ENCODE measurements around the gene ZCCHC2. TPM values are rescaled to one million over a fixed set of nuclear protein-coding genes. Genes with fewer than 3 reads are reported as not detected.

The ZCCHC2 gene
- total RNA-seq, 3 donors from 2014 or later, result 24.3 to 36.3 (median 26.2) TPM

- no peak for DNase-seq (ENCODE audit: low spot score in 2 of 2)
- Histone ChIP-seq H3K27me3 (no peaks in the 10 kb centered on the region), H3K27ac (no peak overlapping the region), H3K9me3 (no peaks in the 10 kb centered on the region), H3K36me3 (no peaks in the 10 kb centered on the region), H3K4me3 (no peak overlapping the region), H3K4me1 (no peaks in the 10 kb centered on the region)
- intact Hi-C loops (cut with DNase I; ENCODE audit: low total_unique reads), result no loop called here
- TF ChIP-seq CTCF (IDR thresholded peaks at IDR 0.05) (no peak), POLR2A (IDR thresholded peaks at IDR 0.05) (no peak), POLR2AphosphoS5 (IDR thresholded peaks at IDR 0.05) (no peak)
Observed at GRCh38 chr18:62617793-62618591, 95.2 kb downstream of the ZCCHC2 start.

- DNase-seq (ENCODE audit: low spot score in 2 of 2), result no peak
- intact Hi-C loops (cut with DNase I; ENCODE audit: low total_unique reads), result no loop called here
- TF ChIP-seq POLR2AphosphoS5 (IDR thresholded peaks at IDR 0.05), result no peak
- no peak for TF ChIP-seq POLR2A (IDR thresholded peaks at IDR 0.05)
- TF ChIP-seq CTCF (IDR thresholded peaks at IDR 0.05), result no peak
- H3K27ac ChIP-seq, result no peak overlapping the region
- no peaks in the 10 kb centered on the region for H3K27me3 ChIP-seq
- no peak overlapping the region for H3K4me3 ChIP-seq
- no peaks in the 10 kb centered on the region for H3K9me3 ChIP-seq
- no peaks in the 10 kb centered on the region for H3K4me1 ChIP-seq
- H3K36me3 ChIP-seq, result no peaks in the 10 kb centered on the region
Observed at GRCh38 chr18:62618735-62619134, 95.9 kb downstream of the ZCCHC2 start.

- H3K36me3 ChIP-seq, result no peaks in the 10 kb centered on the region
- DNase-seq (ENCODE audit: low spot score in 2 of 2), result no peak
- no peak overlapping the region for H3K4me3 ChIP-seq
Observed at GRCh38 chr18:62621546-62621945, 98.7 kb downstream of the ZCCHC2 start.

GRCh38 chr18:62625019-62625418 is 102.2 kb downstream of the ZCCHC2 start:
- Histone ChIP-seq H3K27ac (no peak overlapping the region), H3K4me3 (no peak overlapping the region), H3K9me3 (no peaks in the 10 kb centered on the region), H3K27me3 (no peaks in the 10 kb centered on the region), H3K36me3 (no peaks in the 10 kb centered on the region), H3K4me1 (no peaks in the 10 kb centered on the region)
- no peak for TF ChIP-seq CTCF (IDR thresholded peaks at IDR 0.05)
- TF ChIP-seq POLR2A (IDR thresholded peaks at IDR 0.05), result no peak
- no peak for TF ChIP-seq POLR2AphosphoS5 (IDR thresholded peaks at IDR 0.05)
- intact Hi-C loops (cut with DNase I; ENCODE audit: low total_unique reads), result no loop called here
- no peak for DNase-seq (ENCODE audit: low spot score in 2 of 2)

More at GRCh38 chr18:62621546-62621945, 98.7 kb downstream of the ZCCHC2 start:
- Histone ChIP-seq H3K27me3 (no peaks in the 10 kb centered on the region), H3K27ac (peak overlapping the region in 1 of 2 donors; percentile 3), H3K9me3 (no peaks in the 10 kb centered on the region), H3K4me1 (no peaks in the 10 kb centered on the region)
- TF ChIP-seq POLR2A (IDR thresholded peaks at IDR 0.05) (no peak), CTCF (IDR thresholded peaks at IDR 0.05) (no peak), POLR2AphosphoS5 (IDR thresholded peaks at IDR 0.05) (no peak)
- intact Hi-C loops (cut with DNase I; ENCODE audit: low total_unique reads), result no loop called here

Other genes with a start within 250 kb of the ZCCHC2 start
- gene TNFRSF11A, start 197.7 kb upstream of the ZCCHC2 start, total RNA-seq, result 1 to 10 TPM; 4.2 to 6.4 (median 4.6) TPM
- 10 to 100 TPM in 2 of 3 donors, 1 to 10 TPM in 1; 9.8 to 19.9 (median 15.4) TPM for gene PHLPP1, start 192.5 kb downstream of the ZCCHC2 start, total RNA-seq

Measured in breast epithelium (tissue), 4 donors.